Right lung (tissue), 5 donors: Measurements from ENCODE around the gene FHIP2A. TPM values are rescaled to one million over a fixed set of nuclear protein-coding genes. Genes with fewer than 3 reads are reported as not detected.
"Not testable (repeated sequence)": the region's sequence is repeated elsewhere in the genome, so short reads cannot be mapped to it uniquely, and the experiment has no call there.

Experiments
- DNase-seq, 2 donors: peaks; one replicate each; pipeline ENCODE4 v3.0.0-alpha.2; 2013
- polyA plus RNA-seq, 5 donors: library from polyadenylated mRNA; unstranded; fragments of 120-200 nt; gene quantifications; one replicate each; pipeline versions ENCODE4 v1.2.1 to v1.2.3, GENCODE V29; 2013; ENCODE audit warnings: inconsistent platforms in 1 of 5, low replicate concordance in 1 of 5; ENCODE audit not compliant: insufficient read length in 5 of 5, insufficient read depth in 1 of 5

FHIP2A gene
- polyA plus RNA-seq, 5 donors = 33.8 to 49.6 (median 39.9) TPM

GRCh38 chr10:114855776-114856543 lies 34.4 kb downstream of the FHIP2A start:
- no peak for DNase-seq

GRCh38 chr10:114856544-114857287 lies 35.1 kb downstream of the FHIP2A start:
- DNase-seq = no peak

GRCh38 chr10:114857288-114857565 lies 35.6 kb downstream of the FHIP2A start:
- DNase-seq = not testable (repeated sequence)

- DNase-seq = no peak
These were observed 36.5 kb downstream of the FHIP2A start for GRCh38 chr10:114857922-114858629.

GRCh38 chr10:114859222-114859621 lies 37.6 kb downstream of the FHIP2A start:
- DNase-seq = no peak

- no peak for DNase-seq
These were observed 40.9 kb downstream of the FHIP2A start for GRCh38 chr10:114862456-114862855.

- no peak for DNase-seq
These were observed 45.8 kb downstream of the FHIP2A start for GRCh38 chr10:114867365-114867764.

- no peak for DNase-seq
These were observed 47.4 kb downstream of the FHIP2A start for GRCh38 chr10:114868870-114869519.

- no peak for DNase-seq
These were observed 47.9 kb downstream of the FHIP2A start for GRCh38 chr10:114869520-114869892.

GRCh38 chr10:114870486-114870885 lies 48.9 kb downstream of the FHIP2A start:
- no peak for DNase-seq

GRCh38 chr10:114871379-114871778 lies 49.8 kb downstream of the FHIP2A start:
- DNase-seq = no peak

Other genes with a start within 250 kb of the FHIP2A start
- 10 to 100 TPM; 38.2 to 68.6 (median 63.6) TPM for gene ABLIM1, start 163.5 kb upstream of the FHIP2A start, polyA plus RNA-seq
- gene TRUB1, start 116.4 kb downstream of the FHIP2A start, polyA plus RNA-seq = 10 to 100 TPM; 25.8 to 39.7 (median 28.7) TPM